GM12801 (cell line): ENCODE measurements around the gene ZNF462.

Source experiments
- CTCF ChIP-seq: IDR thresholded peaks from one replicate; pipeline ENCODE4 v1.5.1; 2011; ENCODE audit warnings: control low read depth; ENCODE audit not compliant: insufficient read length; ENCODE audit errors: extremely low read depth

The ZNF462 gene

DNA sequence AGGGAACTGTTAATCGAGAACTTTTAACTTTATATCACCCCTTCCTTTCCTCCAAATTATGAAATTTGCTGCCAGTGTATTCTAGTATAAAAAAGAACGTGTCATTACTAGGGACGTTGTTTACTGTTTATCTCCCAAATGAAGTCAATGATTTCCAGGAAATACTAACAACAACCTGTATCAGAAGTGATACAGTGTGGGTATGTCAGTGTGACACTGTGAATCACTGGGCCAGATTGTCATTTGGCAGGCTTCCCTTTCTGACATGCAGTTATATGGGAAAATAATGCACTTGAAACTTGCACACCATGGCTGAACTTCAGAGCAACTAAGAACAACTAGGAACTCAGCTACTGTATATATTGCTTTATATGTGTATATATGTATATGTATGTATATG, 12.6 kb downstream of the ZNF462 start:
- TF ChIP-seq CTCF, result no peak

GRCh38 chr9:106877345-106877744, 14.4 kb downstream of the ZNF462 start:
- TF ChIP-seq CTCF, result no peak

GRCh38 chr9:106878081-106878837, 15.3 kb downstream of the ZNF462 start:
- TF ChIP-seq CTCF, result no peak

GRCh38 chr9:106878934-106879333, 16.0 kb downstream of the ZNF462 start:
- no peak for TF ChIP-seq CTCF

DNA sequence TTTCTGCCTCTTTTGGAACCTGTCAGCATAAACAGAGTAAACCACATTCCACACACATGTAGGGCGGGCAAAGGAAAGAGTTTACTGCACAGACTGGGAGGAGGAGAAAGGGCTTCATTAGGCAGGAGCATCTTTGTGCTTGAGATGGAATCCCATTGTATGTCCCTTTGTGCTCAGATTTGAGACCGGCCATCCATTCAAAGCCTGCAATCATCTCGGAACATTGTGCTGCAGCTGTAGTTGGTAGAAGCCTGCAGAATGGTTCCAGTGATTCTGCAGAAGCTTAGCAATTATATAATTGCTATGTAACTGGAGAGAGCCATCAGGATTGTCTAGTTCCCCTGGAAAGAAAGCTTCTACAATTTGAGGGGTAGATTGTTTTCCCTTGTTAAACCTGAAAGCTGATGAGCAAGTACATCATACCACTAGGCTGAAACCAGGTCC, 16.5 kb downstream of the ZNF462 start:
- TF ChIP-seq CTCF, result no peak

DNA sequence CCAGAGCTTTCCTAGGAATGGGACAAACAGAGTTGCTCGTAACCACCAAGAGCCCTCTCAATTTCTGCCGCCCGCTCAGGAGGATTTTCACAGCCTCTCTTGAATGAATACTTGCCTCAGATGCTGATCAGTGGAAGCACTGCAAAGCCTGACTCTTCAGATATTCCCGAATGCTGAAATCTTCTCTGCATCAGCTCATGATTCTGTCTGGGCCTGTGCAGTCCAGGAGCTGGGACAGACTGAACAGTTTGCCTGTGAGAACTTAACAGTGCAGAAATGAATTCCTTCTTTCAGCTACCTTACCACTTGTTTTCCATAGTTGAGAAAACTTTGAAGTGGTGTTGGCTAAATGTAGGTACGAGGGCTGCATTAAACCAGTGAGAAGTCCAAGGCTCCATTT, 17.1 kb downstream of the ZNF462 start:
- TF ChIP-seq CTCF, result no peak

- no peak for TF ChIP-seq CTCF
These were observed 17.9 kb downstream of the ZNF462 start for GRCh38 chr9:106880863-106881262.
